ENCODE results near the gene HIVEP2.

HIVEP2 gene

DNA sequence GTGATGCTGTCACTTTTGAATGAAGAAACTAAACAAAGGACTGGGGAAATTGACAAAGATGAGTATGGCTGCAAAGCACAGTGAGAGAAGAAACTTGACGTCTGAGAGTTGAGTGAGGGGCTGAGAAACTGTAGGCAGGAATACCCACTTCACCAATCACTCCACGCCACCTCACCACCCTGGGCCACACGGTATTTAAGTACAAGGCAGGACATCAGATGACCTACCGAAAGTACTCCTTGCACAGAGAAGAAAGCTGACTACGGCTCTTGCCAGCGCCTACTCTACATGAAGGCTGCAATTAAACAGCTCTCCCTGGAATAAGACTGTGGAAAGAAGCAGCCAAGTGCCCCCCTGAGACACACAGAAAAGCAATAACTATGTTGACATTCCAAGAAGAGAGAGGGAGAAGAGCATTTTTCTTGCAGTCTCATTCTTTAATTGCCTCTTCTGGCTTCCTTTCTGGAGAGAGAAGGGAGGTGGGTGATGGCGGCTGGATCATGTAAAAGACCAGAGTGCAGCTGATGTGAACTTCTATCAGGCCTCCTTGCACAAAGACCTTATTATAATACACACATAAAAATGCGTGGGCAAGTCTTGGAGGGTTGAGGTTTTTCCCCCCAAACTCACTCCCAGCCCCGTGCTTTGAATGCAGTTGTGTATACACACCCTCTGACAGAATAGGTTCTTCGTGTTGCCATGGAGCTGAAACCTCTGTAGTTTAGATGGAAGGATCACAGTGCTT is 44.6 kb downstream of the HIVEP2 start:
- Histone ChIP-seq H3K9me3 (ENCODE audit: control insufficient read depth, low read length) (no peaks in the 10 kb centered on the region), H3K36me3 (ENCODE audit: control insufficient read depth, insufficient read depth, low read length, severe bottlenecking) (no peaks in the 10 kb centered on the region)

DNA sequence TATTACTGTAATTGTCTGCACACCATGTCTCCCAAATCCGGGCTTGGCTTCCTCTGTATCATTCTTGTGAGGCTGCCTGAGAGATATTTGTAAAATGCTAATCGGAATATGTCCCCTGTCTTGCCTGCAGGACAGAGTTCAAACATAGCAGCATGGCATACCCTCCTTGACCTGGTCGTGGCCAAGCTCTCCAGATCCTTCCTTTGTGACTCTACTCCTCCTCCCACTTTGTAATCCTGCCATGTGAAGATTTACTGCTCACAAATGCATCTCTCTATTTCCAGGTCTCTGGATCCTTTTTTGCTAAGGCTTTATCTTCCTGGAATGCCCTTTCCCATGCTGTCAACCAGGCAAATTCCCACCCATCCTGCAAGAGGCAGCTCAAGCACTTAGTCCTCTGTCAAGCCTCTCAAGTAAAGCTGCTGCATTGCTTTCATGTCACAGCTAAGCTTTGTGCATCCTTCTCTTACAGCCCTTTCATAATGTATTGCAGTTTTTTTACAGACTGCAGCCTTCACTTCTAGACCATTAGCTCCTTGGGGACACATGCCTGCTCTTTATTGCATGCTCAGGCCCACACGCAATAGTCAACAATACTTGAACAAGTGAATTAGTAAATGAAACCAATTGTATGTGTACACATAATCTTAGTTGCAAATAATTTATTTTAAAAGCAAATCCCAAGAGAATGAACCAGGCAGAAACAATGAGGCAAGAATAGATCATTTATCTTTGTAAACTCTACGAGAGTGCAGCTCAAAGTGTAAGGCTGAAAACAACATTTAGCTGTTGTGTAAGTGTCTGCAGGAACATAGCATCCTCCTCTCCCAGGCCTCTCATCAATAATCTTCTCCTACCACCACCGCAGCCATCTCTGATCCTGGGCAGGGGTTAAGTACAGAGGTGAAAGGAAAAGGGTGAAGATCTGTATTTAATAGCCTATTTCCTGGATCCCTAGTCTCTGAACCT is 45.8 kb downstream of the HIVEP2 start:
- Histone ChIP-seq H3K4me3 (ENCODE audit: low read length) (peak overlapping the region; percentile 48), H3K4me1 (ENCODE audit: control insufficient read depth, insufficient read depth, low read length) (peaks cover 46% of the 10 kb centered on the region), H3K9me3 (ENCODE audit: control insufficient read depth, low read length) (no peaks in the 10 kb centered on the region), H3K36me3 (ENCODE audit: control insufficient read depth, insufficient read depth, low read length, severe bottlenecking) (no peaks in the 10 kb centered on the region), H3K27me3 (replicated peaks; ENCODE audit: control insufficient read depth, insufficient read depth, low read length) (no peaks in the 10 kb centered on the region), H3K9ac (ENCODE audit: low read length) (no peak overlapping the region)
- DNase-seq (ENCODE audit: low read depth), result peak; percentile 11

More for the DNA sequence above, 44.6 kb downstream of the HIVEP2 start:
- no peak for DNase-seq (ENCODE audit: low read depth)
- H3K4me3 ChIP-seq (ENCODE audit: low read length), result peak overlapping the region; percentile 48
- peaks cover 46% of the 10 kb centered on the region for H3K4me1 ChIP-seq (ENCODE audit: control insufficient read depth, insufficient read depth, low read length)
- no peaks in the 10 kb centered on the region for H3K27me3 ChIP-seq (replicated peaks; ENCODE audit: control insufficient read depth, insufficient read depth, low read length)
- H3K9ac ChIP-seq (ENCODE audit: low read length), result peak overlapping the region; percentile 39

DNA sequence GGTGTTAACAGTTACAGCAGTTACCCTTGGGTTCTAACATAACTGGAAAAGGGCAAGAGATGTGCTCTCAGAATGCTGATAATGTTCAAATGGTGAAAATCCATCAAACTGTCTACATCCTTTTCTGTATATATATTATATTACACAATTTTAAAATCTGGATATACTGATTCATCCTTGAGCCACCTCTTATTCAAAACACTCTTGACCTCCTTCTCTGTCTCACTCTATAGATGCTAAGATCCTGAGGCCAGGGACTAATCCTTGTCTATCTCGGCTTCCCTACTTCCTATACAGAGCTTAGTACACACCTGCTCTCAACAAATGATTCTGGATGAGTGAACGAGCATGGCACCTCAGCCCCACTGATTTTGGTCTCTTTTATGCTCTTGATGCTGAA is 47.3 kb downstream of the HIVEP2 start:
- Histone ChIP-seq H3K9ac (ENCODE audit: low read length) (no peak overlapping the region), H3K27me3 (replicated peaks; ENCODE audit: control insufficient read depth, insufficient read depth, low read length) (no peaks in the 10 kb centered on the region), H3K36me3 (ENCODE audit: control insufficient read depth, insufficient read depth, low read length, severe bottlenecking) (no peaks in the 10 kb centered on the region), H3K4me1 (ENCODE audit: control insufficient read depth, insufficient read depth, low read length) (peaks cover 32% of the 10 kb centered on the region), H3K4me3 (ENCODE audit: low read length) (no peak overlapping the region), H3K9me3 (ENCODE audit: control insufficient read depth, low read length) (no peaks in the 10 kb centered on the region)
- DNase-seq (ENCODE audit: low read depth), result no peak

GRCh38 chr6:142896732-142897131 is 48.2 kb downstream of the HIVEP2 start:
- Histone ChIP-seq H3K9me3 (ENCODE audit: control insufficient read depth, low read length) (no peaks in the 10 kb centered on the region), H3K36me3 (ENCODE audit: control insufficient read depth, insufficient read depth, low read length, severe bottlenecking) (no peaks in the 10 kb centered on the region), H3K27me3 (replicated peaks; ENCODE audit: control insufficient read depth, insufficient read depth, low read length) (no peaks in the 10 kb centered on the region), H3K9ac (ENCODE audit: low read length) (no peak overlapping the region), H3K4me1 (ENCODE audit: control insufficient read depth, insufficient read depth, low read length) (peaks cover 23% of the 10 kb centered on the region), H3K4me3 (ENCODE audit: low read length) (no peak overlapping the region)
- no peak for DNase-seq (ENCODE audit: low read depth)

- H3K36me3 ChIP-seq (ENCODE audit: control insufficient read depth, insufficient read depth, low read length, severe bottlenecking), result no peaks in the 10 kb centered on the region
- no peaks in the 10 kb centered on the region for H3K27me3 ChIP-seq (replicated peaks; ENCODE audit: control insufficient read depth, insufficient read depth, low read length)
- DNase-seq (ENCODE audit: low read depth), result no peak
- no peak overlapping the region for H3K9ac ChIP-seq (ENCODE audit: low read length)
- H3K4me3 ChIP-seq (ENCODE audit: low read length), result no peak overlapping the region
- no peaks in the 10 kb centered on the region for H3K4me1 ChIP-seq (ENCODE audit: control insufficient read depth, insufficient read depth, low read length)
- no peaks in the 10 kb centered on the region for H3K9me3 ChIP-seq (ENCODE audit: control insufficient read depth, low read length)
These were observed 51.9 kb downstream of the HIVEP2 start for GRCh38 chr6:142893088-142893487.

- no peak overlapping the region for H3K9ac ChIP-seq (ENCODE audit: low read length)
- H3K4me1 ChIP-seq (ENCODE audit: control insufficient read depth, insufficient read depth, low read length), result no peaks in the 10 kb centered on the region
- no peak overlapping the region for H3K4me3 ChIP-seq (ENCODE audit: low read length)
- H3K36me3 ChIP-seq (ENCODE audit: control insufficient read depth, insufficient read depth, low read length, severe bottlenecking), result no peaks in the 10 kb centered on the region
- no peaks in the 10 kb centered on the region for H3K9me3 ChIP-seq (ENCODE audit: control insufficient read depth, low read length)
- no peak for DNase-seq (ENCODE audit: low read depth)
- no peaks in the 10 kb centered on the region for H3K27me3 ChIP-seq (replicated peaks; ENCODE audit: control insufficient read depth, insufficient read depth, low read length)
These were observed 52.5 kb downstream of the HIVEP2 start for GRCh38 chr6:142892254-142893021.

GRCh38 chr6:142891454-142891853 is 53.5 kb downstream of the HIVEP2 start:
- H3K4me3 ChIP-seq (ENCODE audit: low read length), result no peak overlapping the region
- H3K4me1 ChIP-seq (ENCODE audit: control insufficient read depth, insufficient read depth, low read length), result no peaks in the 10 kb centered on the region
- H3K9ac ChIP-seq (ENCODE audit: low read length), result no peak overlapping the region
- H3K27me3 ChIP-seq (replicated peaks; ENCODE audit: control insufficient read depth, insufficient read depth, low read length), result no peaks in the 10 kb centered on the region
- H3K36me3 ChIP-seq (ENCODE audit: control insufficient read depth, insufficient read depth, low read length, severe bottlenecking), result no peaks in the 10 kb centered on the region
- H3K9me3 ChIP-seq (ENCODE audit: control insufficient read depth, low read length), result no peaks in the 10 kb centered on the region
- DNase-seq (ENCODE audit: low read depth), result no peak

DNA sequence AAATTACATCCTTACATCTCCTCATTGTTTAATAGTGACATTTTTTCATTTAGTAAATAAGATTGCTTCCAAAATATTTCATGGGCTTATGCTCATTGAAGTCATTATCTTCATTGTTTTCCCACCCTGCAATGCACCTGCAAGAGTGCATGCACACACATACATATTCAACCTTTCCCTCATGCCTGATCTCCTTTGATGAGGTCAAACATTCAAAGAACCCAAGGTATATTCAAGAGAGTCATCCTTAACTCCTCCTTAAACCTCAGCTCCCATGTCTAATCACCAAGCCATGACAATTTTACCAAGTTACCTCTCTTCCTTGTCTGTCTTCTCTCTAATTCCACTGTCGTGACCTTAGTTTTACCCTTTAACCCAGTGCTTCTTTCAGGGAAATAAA is 56.5 kb downstream of the HIVEP2 start:
- Histone ChIP-seq H3K27me3 (replicated peaks; ENCODE audit: control insufficient read depth, insufficient read depth, low read length) (no peaks in the 10 kb centered on the region), H3K4me1 (ENCODE audit: control insufficient read depth, insufficient read depth, low read length) (peaks cover 21% of the 10 kb centered on the region), H3K9ac (ENCODE audit: low read length) (no peak overlapping the region), H3K4me3 (ENCODE audit: low read length) (no peak overlapping the region), H3K9me3 (ENCODE audit: control insufficient read depth, low read length) (no peaks in the 10 kb centered on the region), H3K36me3 (ENCODE audit: control insufficient read depth, insufficient read depth, low read length, severe bottlenecking) (no peaks in the 10 kb centered on the region)
- no peak for DNase-seq (ENCODE audit: low read depth)

- Histone ChIP-seq H3K9me3 (ENCODE audit: control insufficient read depth, low read length) (no peaks in the 10 kb centered on the region), H3K4me3 (ENCODE audit: low read length) (no peak overlapping the region), H3K9ac (ENCODE audit: low read length) (no peak overlapping the region), H3K4me1 (ENCODE audit: control insufficient read depth, insufficient read depth, low read length) (peaks cover 29% of the 10 kb centered on the region), H3K36me3 (ENCODE audit: control insufficient read depth, insufficient read depth, low read length, severe bottlenecking) (no peaks in the 10 kb centered on the region), H3K27me3 (replicated peaks; ENCODE audit: control insufficient read depth, insufficient read depth, low read length) (no peaks in the 10 kb centered on the region)
- DNase-seq (ENCODE audit: low read depth), result no peak
These were observed 57.5 kb downstream of the HIVEP2 start for GRCh38 chr6:142887517-142887916.

GRCh38 chr6:142886431-142887170 is 58.4 kb downstream of the HIVEP2 start:
- Histone ChIP-seq H3K27me3 (replicated peaks; ENCODE audit: control insufficient read depth, insufficient read depth, low read length) (no peaks in the 10 kb centered on the region), H3K4me3 (ENCODE audit: low read length) (no peak overlapping the region), H3K9me3 (ENCODE audit: control insufficient read depth, low read length) (no peaks in the 10 kb centered on the region), H3K4me1 (ENCODE audit: control insufficient read depth, insufficient read depth, low read length) (peaks cover 29% of the 10 kb centered on the region), H3K9ac (ENCODE audit: low read length) (no peak overlapping the region), H3K36me3 (ENCODE audit: control insufficient read depth, insufficient read depth, low read length, severe bottlenecking) (no peaks in the 10 kb centered on the region)
- DNase-seq (ENCODE audit: low read depth), result peak; percentile 68
